HepG2 (cell line): ENCODE results near the gene LIN28A. TPM values are rescaled to one million over a fixed set of nuclear protein-coding genes. Genes with fewer than 3 reads are reported as not detected.
A peak's percentile ranks its signal among the peaks of the same experiment; 100 is the strongest.

Experiments used
- ATF7-NPFF ChIP-seq: sonication (generic); formaldehyde crosslinking; IDR thresholded peaks from 2 replicates; pipeline ENCODE4 v1.8.1; 2023; ENCODE audit warnings: mild to moderate bottlenecking, low read depth, missing genetic modification reagents, moderate library complexity
- KDM5B ChIP-seq: sonication (generic); formaldehyde crosslinking; IDR thresholded peaks from 2 replicates; pipeline ENCODE4 v1.4.0; 2020; ENCODE audit warnings: missing genetic modification reagents, mild to moderate bottlenecking, borderline replicate concordance
- KLF6 ChIP-seq: IDR thresholded peaks from 2 replicates; pipeline ENCODE4 v1.8.0; 2016; ENCODE audit warnings: missing biosample characterization, missing genetic modification reagents
- MED1 ChIP-seq: sonication (generic); formaldehyde crosslinking; IDR thresholded peaks from 2 replicates; pipeline ENCODE4 v1.4.0; 2020; ENCODE audit warnings: missing genetic modification reagents
- NCOA1 ChIP-seq: sonication (generic); formaldehyde crosslinking; IDR thresholded peaks from 2 replicates; pipeline ENCODE4 v1.9.0; 2021; ENCODE audit warnings: missing genetic modification reagents
- RBAK ChIP-seq: sonication (generic); formaldehyde crosslinking; IDR thresholded peaks from 2 replicates; pipeline ENCODE4 v1.5.1; 2020; ENCODE audit warnings: mild to moderate bottlenecking, missing genetic modification reagents
- REXO4 ChIP-seq: sonication (generic); formaldehyde crosslinking; IDR thresholded peaks from 2 replicates; pipeline ENCODE4 v1.8.0; 2022; ENCODE audit warnings: missing genetic modification reagents, mild to moderate bottlenecking, borderline replicate concordance
- SRSF4 ChIP-seq: fragments of 200-400 bp; formaldehyde crosslinking; IDR thresholded peaks from one replicate; pipeline ENCODE4 v1.6.1; 2018; ENCODE audit warnings: mild to moderate bottlenecking, low read depth, low read length, moderate library complexity; ENCODE audit not compliant: poor library complexity, severe bottlenecking
- SSRP1 ChIP-seq: IDR thresholded peaks from 2 replicates; pipeline ENCODE4 v1.6.1; 2016; ENCODE audit warnings: control low read depth
- ZEB1 ChIP-seq: IDR thresholded peaks from 2 replicates; pipeline ENCODE4 v1.6.1; 2012; ENCODE audit warnings: mild to moderate bottlenecking, low read depth, inconsistent platforms; ENCODE audit not compliant: insufficient replicate concordance
- ZFX ChIP-seq: sonication (generic); formaldehyde crosslinking; IDR thresholded peaks from 2 replicates; pipeline ENCODE4 v1.4.0; 2020; ENCODE audit warnings: mild to moderate bottlenecking, low read depth, missing genetic modification reagents, moderate library complexity
- ZNF230 ChIP-seq: sonication (generic); formaldehyde crosslinking; IDR thresholded peaks from 2 replicates; pipeline ENCODE4 v1.4.0; 2020; ENCODE audit warnings: mild to moderate bottlenecking, missing genetic modification reagents
- ZNF263 ChIP-seq: sonication (generic); formaldehyde crosslinking; IDR thresholded peaks from 2 replicates; pipeline ENCODE4 v1.4.0; 2020; ENCODE audit warnings: missing genetic modification reagents
- ZNF567 ChIP-seq: sonication (generic); formaldehyde crosslinking; IDR thresholded peaks from 2 replicates; pipeline ENCODE4 v1.8.1; 2023; ENCODE audit warnings: mild to moderate bottlenecking, missing genetic modification reagents, borderline replicate concordance
- ZNF644 ChIP-seq: IDR thresholded peaks from 2 replicates; pipeline ENCODE4 v1.6.1; 2016; ENCODE audit warnings: low read depth
- polyA plus RNA-seq, 8 experiments: library from polyadenylated mRNA; depleted of rRNA in 3 of 8; stranded (reverse) in 7 of 8; unstranded in 1 of 8; fragments of >200 nt; fragmentation: Illumina TruSeq in 4 of 8; extraction: Trizol in 4 of 8; gene quantifications; 2 replicates each; pipeline versions ENCODE4 v1.2.1 to v1.2.3, GENCODE V29; 2011 to 2016; ENCODE audit warnings: low read depth in 4 of 8, missing spikeins in 1 of 8, mixed read lengths in 1 of 8; ENCODE audit not compliant: insufficient read depth in 1 of 8
- total RNA-seq, 5 experiments: library from RNA; depleted of rRNA; stranded (reverse); fragments of >200 nt; fragmentation: Illumina TruSeq; extraction: Trizol; gene quantifications; 2 replicates each; pipeline ENCODE4 v1.2.3, GENCODE V29; 2016; ENCODE audit warnings: low read depth in 1 of 5
- TF ChIP-seq, protein P1 (sequence below): sonication (generic); formaldehyde crosslinking; IDR thresholded peaks from 2 replicates; pipeline ENCODE4 v1.8.0; 2022; ENCODE audit warnings: mild to moderate bottlenecking, missing genetic modification reagents, moderate library complexity
- TF ChIP-seq, protein P2 (sequence below): fragments of 450-650 bp; IDR thresholded peaks from 2 replicates; pipeline ENCODE4 v1.6.1; 2017; ENCODE audit warnings: mild to moderate bottlenecking
- TF ChIP-seq, protein P3 (sequence below): sonication (generic); formaldehyde crosslinking; IDR thresholded peaks from 2 replicates; pipeline ENCODE4 v1.5.0; 2020; ENCODE audit warnings: mild to moderate bottlenecking, missing genetic modification reagents, borderline replicate concordance
- TF ChIP-seq, protein P4 (sequence below), 2 experiments: sonication (generic) in 1 of 2; formaldehyde crosslinking in 1 of 2; IDR thresholded peaks; 2 replicates each; pipeline versions ENCODE4 v1.5.1 to v1.6.1; 2011 to 2020; ENCODE audit warnings: borderline replicate concordance in 1 of 2, low read depth in 1 of 2, low read length in 1 of 2, mild to moderate bottlenecking in 1 of 2, missing genetic modification reagents in 1 of 2, moderate library complexity in 1 of 2
- TF ChIP-seq, protein P5 (sequence below): IDR thresholded peaks from 2 replicates; pipeline ENCODE4 v1.6.1; 2016; ENCODE audit warnings: low read depth

The LIN28A gene
- total and polyA plus RNA-seq, 2 of the 13 experiments (the other 11 are each of a cell fraction or from before 2014, with no cell fraction given) = not detected

DNA sequence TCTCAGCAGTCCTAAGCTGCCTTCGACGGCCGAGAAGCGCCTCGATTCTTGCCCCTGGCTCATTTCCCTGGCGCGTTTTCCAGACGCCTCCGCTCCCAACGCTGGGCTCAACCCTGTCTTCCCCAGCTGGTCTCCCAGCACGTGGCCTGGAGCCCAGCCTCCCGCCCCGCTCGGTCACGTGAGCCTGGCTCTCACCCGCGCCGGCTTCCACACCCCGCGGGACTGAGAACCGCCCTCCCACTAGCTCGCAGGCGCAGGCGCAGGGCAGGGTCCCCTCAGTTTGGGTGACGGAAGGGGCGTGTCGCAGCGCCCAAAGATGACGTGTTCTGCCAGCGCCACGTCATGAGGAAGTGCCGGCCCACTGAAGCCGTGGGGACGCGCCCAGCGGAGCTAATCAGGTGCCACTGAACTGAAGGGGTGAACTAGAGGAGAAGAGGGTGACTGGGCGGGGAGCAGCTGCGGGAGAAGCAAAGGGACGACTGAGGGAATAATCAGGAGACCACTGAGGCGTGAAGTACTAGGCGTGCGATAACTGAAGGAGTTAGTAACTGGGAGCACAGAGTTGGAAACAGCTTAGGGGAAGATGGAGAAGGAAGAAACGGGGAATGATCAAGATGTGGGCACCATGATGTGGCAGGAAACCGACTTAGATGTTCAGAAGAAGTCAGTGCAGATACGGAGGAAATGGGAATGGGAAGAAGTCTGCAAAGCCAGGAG lies 21.5 kb downstream of the LIN28A start, which contains the start of gene DHDDS (continued):
- TF ChIP-seq ZNF263 (CRISPR knock-in tag) = peak; percentile 59; the same call in 1 of the 2 replicates
- peak; percentile 78; the same call in 1 of the 2 replicates for TF ChIP-seq RBAK
- peak; percentile 77 for TF ChIP-seq MED1 (CRISPR knock-in tag)
- TF ChIP-seq, protein P1, sequence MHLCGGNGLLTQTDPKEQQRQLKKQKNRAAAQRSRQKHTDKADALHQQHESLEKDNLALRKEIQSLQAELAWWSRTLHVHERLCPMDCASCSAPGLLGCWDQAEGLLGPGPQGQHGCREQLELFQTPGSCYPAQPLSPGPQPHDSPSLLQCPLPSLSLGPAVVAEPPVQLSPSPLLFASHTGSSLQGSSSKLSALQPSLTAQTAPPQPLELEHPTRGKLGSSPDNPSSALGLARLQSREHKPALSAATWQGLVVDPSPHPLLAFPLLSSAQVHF (CRISPR knock-in tag) = peak; percentile 94
- peak; percentile 95 for TF ChIP-seq KLF6 (CRISPR knock-in tag)
- TF ChIP-seq, protein P2, sequence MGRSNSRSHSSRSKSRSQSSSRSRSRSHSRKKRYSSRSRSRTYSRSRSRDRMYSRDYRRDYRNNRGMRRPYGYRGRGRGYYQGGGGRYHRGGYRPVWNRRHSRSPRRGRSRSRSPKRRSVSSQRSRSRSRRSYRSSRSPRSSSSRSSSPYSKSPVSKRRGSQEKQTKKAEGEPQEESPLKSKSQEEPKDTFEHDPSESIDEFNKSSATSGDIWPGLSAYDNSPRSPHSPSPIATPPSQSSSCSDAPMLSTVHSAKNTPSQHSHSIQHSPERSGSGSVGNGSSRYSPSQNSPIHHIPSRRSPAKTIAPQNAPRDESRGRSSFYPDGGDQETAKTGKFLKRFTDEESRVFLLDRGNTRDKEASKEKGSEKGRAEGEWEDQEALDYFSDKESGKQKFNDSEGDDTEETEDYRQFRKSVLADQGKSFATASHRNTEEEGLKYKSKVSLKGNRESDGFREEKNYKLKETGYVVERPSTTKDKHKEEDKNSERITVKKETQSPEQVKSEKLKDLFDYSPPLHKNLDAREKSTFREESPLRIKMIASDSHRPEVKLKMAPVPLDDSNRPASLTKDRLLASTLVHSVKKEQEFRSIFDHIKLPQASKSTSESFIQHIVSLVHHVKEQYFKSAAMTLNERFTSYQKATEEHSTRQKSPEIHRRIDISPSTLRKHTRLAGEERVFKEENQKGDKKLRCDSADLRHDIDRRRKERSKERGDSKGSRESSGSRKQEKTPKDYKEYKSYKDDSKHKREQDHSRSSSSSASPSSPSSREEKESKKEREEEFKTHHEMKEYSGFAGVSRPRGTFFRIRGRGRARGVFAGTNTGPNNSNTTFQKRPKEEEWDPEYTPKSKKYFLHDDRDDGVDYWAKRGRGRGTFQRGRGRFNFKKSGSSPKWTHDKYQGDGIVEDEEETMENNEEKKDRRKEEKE = no peak
- TF ChIP-seq SSRP1 (CRISPR knock-in tag) = no peak
- TF ChIP-seq, protein P3, sequence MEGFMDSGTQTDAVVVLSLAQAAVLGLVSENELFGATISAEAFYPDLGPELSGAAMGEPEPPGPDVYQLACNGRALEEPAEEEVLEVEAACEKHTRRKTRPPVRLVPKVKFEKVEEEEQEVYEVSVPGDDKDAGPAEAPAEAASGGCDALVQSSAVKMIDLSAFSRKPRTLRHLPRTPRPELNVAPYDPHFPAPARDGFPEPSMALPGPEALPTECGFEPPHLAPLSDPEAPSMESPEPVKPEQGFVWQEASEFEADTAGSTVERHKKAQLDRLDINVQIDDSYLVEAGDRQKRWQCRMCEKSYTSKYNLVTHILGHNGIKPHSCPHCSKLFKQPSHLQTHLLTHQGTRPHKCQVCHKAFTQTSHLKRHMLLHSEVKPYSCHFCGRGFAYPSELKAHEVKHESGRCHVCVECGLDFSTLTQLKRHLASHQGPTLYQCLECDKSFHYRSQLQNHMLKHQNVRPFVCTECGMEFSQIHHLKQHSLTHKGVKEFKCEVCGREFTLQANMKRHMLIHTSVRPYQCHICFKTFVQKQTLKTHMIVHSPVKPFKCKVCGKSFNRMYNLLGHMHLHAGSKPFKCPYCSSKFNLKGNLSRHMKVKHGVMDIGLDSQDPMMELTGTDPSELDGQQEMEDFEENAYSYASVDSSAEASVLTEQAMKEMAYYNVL (CRISPR knock-in tag) = peak; percentile 86
- peak; percentile 68 for TF ChIP-seq ZFX (CRISPR knock-in tag)
- peak; percentile 96; the same call in 1 of the 2 replicates for TF ChIP-seq ZNF567 (CRISPR knock-in tag)
- TF ChIP-seq, protein P4, sequence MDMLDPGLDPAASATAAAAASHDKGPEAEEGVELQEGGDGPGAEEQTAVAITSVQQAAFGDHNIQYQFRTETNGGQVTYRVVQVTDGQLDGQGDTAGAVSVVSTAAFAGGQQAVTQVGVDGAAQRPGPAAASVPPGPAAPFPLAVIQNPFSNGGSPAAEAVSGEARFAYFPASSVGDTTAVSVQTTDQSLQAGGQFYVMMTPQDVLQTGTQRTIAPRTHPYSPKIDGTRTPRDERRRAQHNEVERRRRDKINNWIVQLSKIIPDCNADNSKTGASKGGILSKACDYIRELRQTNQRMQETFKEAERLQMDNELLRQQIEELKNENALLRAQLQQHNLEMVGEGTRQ (IDR thresholded peaks at IDR 0.05; ENCODE audit: low read depth, low read length) = peak; percentile 94
- TF ChIP-seq, protein P4 (CRISPR knock-in tag; IDR thresholded peaks at IDR 0.05; ENCODE audit: borderline replicate concordance) = peak; percentile 100
- TF ChIP-seq ATF7-NPFF (CRISPR knock-in tag) = peak; percentile 99
- peak; percentile 84 for TF ChIP-seq REXO4 (CRISPR knock-in tag)
- TF ChIP-seq NCOA1 = no peak
- TF ChIP-seq, protein P5, sequence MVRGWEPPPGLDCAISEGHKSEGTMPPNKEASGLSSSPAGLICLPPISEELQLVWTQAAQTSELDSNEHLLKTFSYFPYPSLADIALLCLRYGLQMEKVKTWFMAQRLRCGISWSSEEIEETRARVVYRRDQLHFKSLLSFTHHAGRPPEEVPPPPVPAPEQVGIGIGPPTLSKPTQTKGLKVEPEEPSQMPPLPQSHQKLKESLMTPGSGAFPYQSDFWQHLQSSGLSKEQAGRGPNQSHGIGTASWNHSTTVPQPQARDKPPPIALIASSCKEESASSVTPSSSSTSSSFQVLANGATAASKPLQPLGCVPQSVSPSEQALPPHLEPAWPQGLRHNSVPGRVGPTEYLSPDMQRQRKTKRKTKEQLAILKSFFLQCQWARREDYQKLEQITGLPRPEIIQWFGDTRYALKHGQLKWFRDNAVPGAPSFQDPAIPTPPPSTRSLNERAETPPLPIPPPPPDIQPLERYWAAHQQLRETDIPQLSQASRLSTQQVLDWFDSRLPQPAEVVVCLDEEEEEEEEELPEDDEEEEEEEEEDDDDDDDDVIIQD (CRISPR knock-in tag) = peak; percentile 58; the same call in 1 of the 2 replicates
- TF ChIP-seq ZNF230 = peak; percentile 95
- no peak for TF ChIP-seq ZNF644
- peak; percentile 99 for TF ChIP-seq KDM5B (CRISPR knock-in tag)
- TF ChIP-seq SRSF4 = no peak
- TF ChIP-seq ZEB1 = no peak
